ENCODE data around the gene CRLF3.
"Not testable (repeated sequence)": the region's sequence is repeated elsewhere in the genome, so short reads cannot be mapped to it uniquely, and the experiment has no call there.

CRLF3 gene

GRCh38 chr17:30735206-30735605, 89.3 kb downstream of the CRLF3 start:
- not testable (repeated sequence) for H3K4me3 ChIP-seq (ENCODE audit: low read depth in 1 of 2, low read length in 1 of 2); H3K27ac ChIP-seq; H3K36me3 ChIP-seq; H3K9me3 ChIP-seq; H3K27me3 ChIP-seq
- peaks cover 16 to 17% of the 10 kb centered on the region in 2 experiments for H3K4me1 ChIP-seq (ENCODE audit: control insufficient read depth in 1 of 2, insufficient read depth in 1 of 2, low read depth in 1 of 2, low read length in 1 of 2)

DNA sequence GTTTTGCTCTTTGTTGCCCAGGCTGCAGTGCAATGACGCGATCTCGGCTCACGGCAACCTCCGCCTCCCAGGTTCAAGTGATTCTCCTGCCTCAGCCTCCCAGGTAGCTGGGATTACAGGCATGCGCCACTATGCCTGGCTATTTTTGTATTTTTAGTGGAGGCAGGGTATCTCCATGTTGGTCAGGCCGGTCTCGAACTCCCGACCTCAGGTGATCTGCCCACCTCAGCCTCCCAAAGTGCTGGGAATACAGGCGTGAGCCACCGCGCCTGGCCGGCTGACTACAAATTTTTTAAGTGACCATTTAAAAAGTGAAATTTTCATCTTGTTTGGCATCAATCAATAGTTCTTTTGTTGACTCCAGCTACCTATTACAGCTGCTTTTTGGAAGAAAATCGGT, 90.3 kb downstream of the CRLF3 start:
- not testable (repeated sequence) for H3K27me3 ChIP-seq; H3K27ac ChIP-seq; H3K36me3 ChIP-seq; H3K9me3 ChIP-seq; H3K4me3 ChIP-seq (ENCODE audit: low read depth in 1 of 2, low read length in 1 of 2)
- H3K4me1 ChIP-seq (ENCODE audit: control insufficient read depth in 1 of 2, insufficient read depth in 1 of 2, low read depth in 1 of 2, low read length in 1 of 2): peaks cover 18 to 20% of the 10 kb centered on the region in 2 experiments

All from neutrophil (primary cell).